Fibroblast of skin of left quadriceps (primary cell): ENCODE measurements around the gene ARHGAP18.
A peak's percentile ranks its signal among the peaks of the same experiment; 100 is the strongest.

ENCODE experiments used
- DNase-seq, 2 experiments: peaks; one replicate each; pipeline ENCODE4 v3.0.0-alpha.2; 2013; ENCODE audit warnings: low read depth in 2 of 2

The ARHGAP18 gene

GRCh38 chr6:129709769-129710449 is at the start of gene ARHGAP18:
TSS of gene ARHGAP18 (minus strand) at chr6:129710177. CDS start at chr6:129710136, 41 bp downstream.
- DNase-seq: peak; percentile 62 to 64

- DNase-seq: no peak
Measured at GRCh38 chr6:129755787-129756186, 45.8 kb upstream of the ARHGAP18 start.

- no peak for DNase-seq
Measured at GRCh38 chr6:129754750-129755149, 44.8 kb upstream of the ARHGAP18 start.

GRCh38 chr6:129753422-129753821 is 43.4 kb upstream of the ARHGAP18 start:
- DNase-seq: no peak

GRCh38 chr6:129751384-129751783 is 41.4 kb upstream of the ARHGAP18 start:
- DNase-seq: no peak

- DNase-seq: no peak
Measured at GRCh38 chr6:129750360-129750759, 40.4 kb upstream of the ARHGAP18 start.

- peak; percentile 80 for DNase-seq
Measured at GRCh38 chr6:129749749-129750120, 39.8 kb upstream of the ARHGAP18 start.

GRCh38 chr6:129748901-129749748 is 39.1 kb upstream of the ARHGAP18 start:
- no peak for DNase-seq

- DNase-seq: no peak
Measured at GRCh38 chr6:129748212-129748900, 38.4 kb upstream of the ARHGAP18 start.

- DNase-seq: no peak
Measured at GRCh38 chr6:129747588-129748112, 37.7 kb upstream of the ARHGAP18 start.

GRCh38 chr6:129744880-129745237 is 34.9 kb upstream of the ARHGAP18 start:
- DNase-seq: no peak

- DNase-seq: peak; percentile 55 to 56
Measured at GRCh38 chr6:129744201-129744879, 34.4 kb upstream of the ARHGAP18 start.

GRCh38 chr6:129740013-129740412 is 30.0 kb upstream of the ARHGAP18 start:
- DNase-seq: no peak

GRCh38 chr6:129736105-129736504 is 26.1 kb upstream of the ARHGAP18 start:
- DNase-seq: no peak

GRCh38 chr6:129733290-129733689 is 23.3 kb upstream of the ARHGAP18 start:
- DNase-seq: no peak

GRCh38 chr6:129732542-129732941 is 22.6 kb upstream of the ARHGAP18 start:
- no peak for DNase-seq

- DNase-seq: no peak
Measured at GRCh38 chr6:129732034-129732433, 22.1 kb upstream of the ARHGAP18 start.

GRCh38 chr6:129731428-129731827 is 21.5 kb upstream of the ARHGAP18 start:
- DNase-seq: no peak

GRCh38 chr6:129730477-129731165 is 20.6 kb upstream of the ARHGAP18 start:
- no peak for DNase-seq

GRCh38 chr6:129726650-129727049 is 16.7 kb upstream of the ARHGAP18 start:
- DNase-seq: no peak

GRCh38 chr6:129725341-129725740 is 15.4 kb upstream of the ARHGAP18 start:
- no peak for DNase-seq
